ENCODE data around the gene SUGCT.

Gene SUGCT

GRCh38 chr7:40870108-40870507 lies 735.3 kb downstream of the SUGCT start:
- TF ChIP-seq TAF1 (IDR thresholded peaks at IDR 0.05; ENCODE audit: borderline replicate concordance, insufficient read depth, low read length) (no peak), SIN3A (IDR thresholded peaks at IDR 0.05; ENCODE audit: borderline replicate concordance, insufficient read depth, low read length) (no peak), FOXP2 (optimal IDR thresholded peaks at IDR 0.05; ENCODE audit: borderline replicate concordance, extremely low read depth, extremely low read length, insufficient read depth) (no peak), REST (IDR thresholded peaks at IDR 0.05; ENCODE audit: insufficient read depth in 1 of 2, low read depth in 2 of 2, low read length in 2 of 2) (no peak), POLR2AphosphoS5 (IDR thresholded peaks at IDR 0.05; ENCODE audit: low read depth, low read length) (no peak)

GRCh38 chr7:40873248-40873647 lies 738.4 kb downstream of the SUGCT start:
- TF ChIP-seq SIN3A (IDR thresholded peaks at IDR 0.05; ENCODE audit: borderline replicate concordance, insufficient read depth, low read length) (no peak), POLR2AphosphoS5 (IDR thresholded peaks at IDR 0.05; ENCODE audit: low read depth, low read length) (no peak), REST (IDR thresholded peaks at IDR 0.05; ENCODE audit: insufficient read depth in 1 of 2, low read depth in 2 of 2, low read length in 2 of 2) (no peak), TAF1 (IDR thresholded peaks at IDR 0.05; ENCODE audit: borderline replicate concordance, insufficient read depth, low read length) (no peak), FOXP2 (optimal IDR thresholded peaks at IDR 0.05; ENCODE audit: borderline replicate concordance, extremely low read depth, extremely low read length, insufficient read depth) (no peak)

- no peak for TF ChIP-seq FOXP2 (optimal IDR thresholded peaks at IDR 0.05; ENCODE audit: borderline replicate concordance, extremely low read depth, extremely low read length, insufficient read depth)
- no peak for TF ChIP-seq REST (IDR thresholded peaks at IDR 0.05; ENCODE audit: insufficient read depth in 1 of 2, low read depth in 2 of 2, low read length in 2 of 2)
- TF ChIP-seq POLR2AphosphoS5 (IDR thresholded peaks at IDR 0.05; ENCODE audit: low read depth, low read length) = no peak
- TF ChIP-seq TAF1 (IDR thresholded peaks at IDR 0.05; ENCODE audit: borderline replicate concordance, insufficient read depth, low read length) = no peak
- no peak for TF ChIP-seq SIN3A (IDR thresholded peaks at IDR 0.05; ENCODE audit: borderline replicate concordance, insufficient read depth, low read length)
These were observed 740.0 kb downstream of the SUGCT start for GRCh38 chr7:40874756-40875155.

- TF ChIP-seq REST (IDR thresholded peaks at IDR 0.05; ENCODE audit: insufficient read depth in 1 of 2, low read depth in 2 of 2, low read length in 2 of 2) (no peak), FOXP2 (optimal IDR thresholded peaks at IDR 0.05; ENCODE audit: borderline replicate concordance, extremely low read depth, extremely low read length, insufficient read depth) (no peak), POLR2AphosphoS5 (IDR thresholded peaks at IDR 0.05; ENCODE audit: low read depth, low read length) (no peak)
These were observed 741.8 kb downstream of the SUGCT start for GRCh38 chr7:40876601-40877000.

GRCh38 chr7:40879941-40880543 lies 745.2 kb downstream of the SUGCT start:
- no peak for TF ChIP-seq POLR2AphosphoS5 (IDR thresholded peaks at IDR 0.05; ENCODE audit: low read depth, low read length)
- no peak for TF ChIP-seq TAF1 (IDR thresholded peaks at IDR 0.05; ENCODE audit: borderline replicate concordance, insufficient read depth, low read length)
- no peak for TF ChIP-seq SIN3A (IDR thresholded peaks at IDR 0.05; ENCODE audit: borderline replicate concordance, insufficient read depth, low read length)
- no peak for TF ChIP-seq REST (IDR thresholded peaks at IDR 0.05; ENCODE audit: insufficient read depth in 1 of 2, low read depth in 2 of 2, low read length in 2 of 2)
- TF ChIP-seq FOXP2 (optimal IDR thresholded peaks at IDR 0.05; ENCODE audit: borderline replicate concordance, extremely low read depth, extremely low read length, insufficient read depth) = no peak
